ENCODE data around the gene THEM4.

GRCh38 chr1:151839082-151839412 lies 70.3 kb downstream of the THEM4 start:
- TF ChIP-seq GATA2 (IDR thresholded peaks at IDR 0.05; ENCODE audit: low read depth, low read length) (no peak), GATA3 (IDR thresholded peaks at IDR 0.05; ENCODE audit: low read depth, low read length) (no peak)
